Left lung (tissue), 10 donors: ENCODE data around the gene KRTAP20-4. TPM values are rescaled to one million over a fixed set of nuclear protein-coding genes. Genes with fewer than 3 reads are reported as not detected.

Experiments used
- ATAC-seq: fragments of 200-7000 bp; cut with Tn5 transposase; one replicate; pipeline ENCODE4 v1.9.1; 2020; ENCODE audit warnings: moderate library complexity
- DNase-seq, 4 donors: peaks; one replicate each; pipeline ENCODE4 v3.0.0-alpha.2; 2013 to 2020
- H3K27ac ChIP-seq, 2 donors: fragments of 200-600 bp; sonication (generic) in 1 of 2; one replicate each; pipeline versions ENCODE4 v1.5.0 to v1.8.0; 2020 to 2021
- H3K27me3 ChIP-seq, 2 donors: fragments of 200-600 bp; sonication (generic) in 1 of 2; one replicate each; pipeline versions ENCODE4 v1.5.0 to v1.8.0; 2020 to 2021
- H3K36me3 ChIP-seq, 2 donors: fragments of 200-600 bp; sonication (generic) in 1 of 2; one replicate each; pipeline versions ENCODE4 v1.5.0 to v1.8.0; 2020 to 2021
- H3K4me1 ChIP-seq, 2 donors: fragments of 200-600 bp; one replicate each; pipeline ENCODE4 v1.8.0; 2021
- H3K4me3 ChIP-seq, 2 donors: fragments of 200-600 bp; sonication (generic) in 1 of 2; one replicate each; pipeline versions ENCODE4 v1.5.0 to v1.8.0; 2020 to 2021; ENCODE audit warnings: mild to moderate bottlenecking in 1 of 2
- H3K9me3 ChIP-seq, 2 donors: fragments of 200-600 bp; sonication (generic) in 1 of 2; one replicate each; pipeline versions ENCODE4 v1.5.0 to v1.8.0; 2020 to 2021
- intact Hi-C, 2 donors: fragments of 100-400 bp; cut with DNase I; formaldehyde crosslinking; loops; one replicate each; pipeline versions ENCODE4 v1.11.2 to v1.14.2; 2022
- polyA plus RNA-seq, 6 donors: library from polyadenylated mRNA; unstranded; fragments of 120-200 nt; gene quantifications; one replicate each; pipeline ENCODE4 v1.2.1, GENCODE V29; 2013; ENCODE audit not compliant: insufficient read length in 6 of 6
- total RNA-seq, 2 donors: library from RNA; stranded (reverse); fragmentation: NEBNext Ultra II Directional; extraction: Animal tissue kit (Norgen Biotek cat#: 25700); gene quantifications; one replicate each; pipeline ENCODE4 v1.2.1, GENCODE V29; 2021
- TF ChIP-seq, protein P1 (sequence below), 2 donors: fragments of 200-600 bp; sonication (generic) in 1 of 2; IDR thresholded peaks; one replicate each; pipeline versions ENCODE4 v1.5.0 to v1.8.0; 2021; ENCODE audit warnings: antibody characterized with exemption in 2 of 2
- donor health status: DM: no; HTN: yes; CAD: no.
- donor health status: DM: no; HTN: no; CAD: no.

The KRTAP20-4 gene
- total and polyA plus RNA-seq, 8 donors: not detected

DNA sequence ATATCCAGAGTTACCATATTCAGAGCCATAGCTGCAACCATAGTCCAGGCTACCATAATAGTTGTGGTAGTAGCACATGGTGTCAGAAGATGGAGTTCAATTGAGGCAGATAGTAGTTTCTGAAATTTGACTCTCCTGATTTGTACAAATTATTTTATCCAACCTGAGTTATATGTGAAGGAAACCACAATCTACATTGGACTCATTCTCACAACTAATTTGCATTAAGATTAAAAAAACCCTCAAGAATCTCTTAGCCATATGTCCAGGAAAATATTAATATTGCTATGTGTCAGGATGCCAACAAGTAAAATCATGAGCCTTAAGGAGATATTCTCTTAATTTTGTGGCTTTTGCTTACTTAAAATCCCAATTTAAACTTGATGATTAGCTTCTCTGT is 30.1 kb upstream of the KRTAP20-4 start, which contains the start of gene KRTAP22-2:
KRTAP22-2 (minus strand) TSS at position 101 of the 400 bp plus-strand sequence.
- no peak within 1 kb of the TSS for H3K27ac ChIP-seq
- no peaks in the 10 kb centered on the region for H3K4me1 ChIP-seq
- H3K9me3 ChIP-seq: no peaks in the 10 kb centered on the region
- TF ChIP-seq, protein P1, sequence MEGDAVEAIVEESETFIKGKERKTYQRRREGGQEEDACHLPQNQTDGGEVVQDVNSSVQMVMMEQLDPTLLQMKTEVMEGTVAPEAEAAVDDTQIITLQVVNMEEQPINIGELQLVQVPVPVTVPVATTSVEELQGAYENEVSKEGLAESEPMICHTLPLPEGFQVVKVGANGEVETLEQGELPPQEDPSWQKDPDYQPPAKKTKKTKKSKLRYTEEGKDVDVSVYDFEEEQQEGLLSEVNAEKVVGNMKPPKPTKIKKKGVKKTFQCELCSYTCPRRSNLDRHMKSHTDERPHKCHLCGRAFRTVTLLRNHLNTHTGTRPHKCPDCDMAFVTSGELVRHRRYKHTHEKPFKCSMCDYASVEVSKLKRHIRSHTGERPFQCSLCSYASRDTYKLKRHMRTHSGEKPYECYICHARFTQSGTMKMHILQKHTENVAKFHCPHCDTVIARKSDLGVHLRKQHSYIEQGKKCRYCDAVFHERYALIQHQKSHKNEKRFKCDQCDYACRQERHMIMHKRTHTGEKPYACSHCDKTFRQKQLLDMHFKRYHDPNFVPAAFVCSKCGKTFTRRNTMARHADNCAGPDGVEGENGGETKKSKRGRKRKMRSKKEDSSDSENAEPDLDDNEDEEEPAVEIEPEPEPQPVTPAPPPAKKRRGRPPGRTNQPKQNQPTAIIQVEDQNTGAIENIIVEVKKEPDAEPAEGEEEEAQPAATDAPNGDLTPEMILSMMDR (IDR thresholded peaks at IDR 0.05): no peak
- intact Hi-C loops: no loop called here
- H3K36me3 ChIP-seq: no peaks in the 10 kb centered on the region
- DNase-seq: no peak
- no peak for ATAC-seq
- no peaks in the 10 kb centered on the region for H3K27me3 ChIP-seq
- H3K4me3 ChIP-seq: no peak within 1 kb of the TSS

DNA sequence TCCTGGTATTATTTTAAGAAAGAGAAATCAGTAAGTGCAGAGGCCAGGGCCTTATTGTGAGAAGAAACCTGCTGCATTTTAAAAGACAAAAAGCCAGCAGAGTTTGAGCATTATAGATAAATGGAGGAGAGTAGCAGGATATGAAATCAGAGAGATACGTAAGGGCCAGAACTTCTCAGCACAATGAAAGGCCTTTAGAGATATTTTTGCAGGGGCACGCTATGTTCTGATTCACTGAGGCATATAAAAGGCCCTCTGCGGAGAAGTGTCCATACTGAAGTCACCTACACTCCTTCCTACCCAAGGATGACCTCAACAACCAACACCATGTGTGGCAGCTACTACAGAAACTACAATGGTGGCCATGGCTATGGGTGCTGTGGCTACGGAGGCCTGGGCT is 28.3 kb upstream of the KRTAP20-4 start, which contains the start of gene KRTAP6-3:
KRTAP6-3 (plus strand) TSS at position 301 of the 400 bp plus-strand sequence; CDS start at position 307, 6 bp downstream.
- ATAC-seq: no peak
- H3K4me3 ChIP-seq: no peak within 1 kb of the TSS
- H3K27ac ChIP-seq: no peak within 1 kb of the TSS
- H3K36me3 ChIP-seq: no peaks in the 10 kb centered on the region
- intact Hi-C loops: no loop called here
- DNase-seq: no peak
- H3K9me3 ChIP-seq: no peaks in the 10 kb centered on the region
- H3K4me1 ChIP-seq: no peaks in the 10 kb centered on the region
- H3K27me3 ChIP-seq: no peaks in the 10 kb centered on the region
- TF ChIP-seq, protein P1 (IDR thresholded peaks at IDR 0.05): no peak

DNA sequence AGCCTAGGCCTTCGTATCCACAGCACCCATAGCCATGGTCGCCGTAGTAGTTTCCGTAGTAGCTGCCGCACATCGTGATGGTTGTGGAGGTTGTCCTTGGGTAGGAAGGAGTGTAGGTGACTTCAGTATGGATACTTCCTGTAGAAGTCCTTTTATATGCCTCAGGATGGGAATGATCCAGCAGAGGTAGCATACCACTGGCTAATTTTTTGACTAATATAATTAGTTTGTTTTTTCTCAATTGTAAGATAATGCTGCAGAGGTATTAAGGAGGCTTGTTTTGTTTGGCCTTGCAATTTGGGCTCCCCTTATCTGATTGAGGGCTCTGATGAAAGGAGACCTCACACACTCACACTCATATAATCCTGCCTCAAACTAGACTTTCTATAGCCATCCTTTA is 21.6 kb upstream of the KRTAP20-4 start, which contains the start of gene KRTAP6-2:
KRTAP6-2 (minus strand) TSS at position 101 of the 400 bp plus-strand sequence; CDS start at position 73, 28 bp downstream.
- intact Hi-C loops: no loop called here
- TF ChIP-seq, protein P1 (IDR thresholded peaks at IDR 0.05): no peak
- H3K4me1 ChIP-seq: no peaks in the 10 kb centered on the region

DNA sequence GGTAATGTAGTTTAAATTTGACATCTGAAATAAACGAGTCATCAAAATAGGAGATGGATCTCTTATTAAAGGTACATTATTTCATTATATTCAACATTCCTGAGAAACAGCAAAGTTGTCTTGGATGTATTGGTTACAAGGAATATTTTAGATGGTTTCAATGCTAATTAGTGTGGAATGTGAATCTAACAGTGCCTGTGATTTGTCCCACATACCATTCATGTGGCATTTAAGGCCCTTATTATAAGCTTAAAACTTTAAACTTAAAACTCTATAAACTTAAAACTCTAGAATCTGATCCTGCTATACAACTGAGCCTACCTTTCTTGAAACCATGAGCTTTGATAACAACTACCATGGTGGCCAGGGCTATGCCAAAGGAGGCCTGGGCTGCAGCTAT is 19.6 kb upstream of the KRTAP20-4 start, which contains the start of gene KRTAP22-1:
KRTAP22-1 (plus strand) TSS at position 301 of the 400 bp plus-strand sequence.
- H3K4me1 ChIP-seq: no peaks in the 10 kb centered on the region

More for the DNA sequence above, 21.6 kb upstream of the KRTAP20-4 start, which contains the start of gene KRTAP6-2:
- ATAC-seq (no peak), DNase-seq (no peak)
- no peak within 1 kb of the TSS for H3K4me3 ChIP-seq
- H3K27ac ChIP-seq: no peak within 1 kb of the TSS
- H3K36me3 ChIP-seq: no peaks in the 10 kb centered on the region
- H3K9me3 ChIP-seq: no peaks in the 10 kb centered on the region
- no peaks in the 10 kb centered on the region for H3K27me3 ChIP-seq

DNA sequence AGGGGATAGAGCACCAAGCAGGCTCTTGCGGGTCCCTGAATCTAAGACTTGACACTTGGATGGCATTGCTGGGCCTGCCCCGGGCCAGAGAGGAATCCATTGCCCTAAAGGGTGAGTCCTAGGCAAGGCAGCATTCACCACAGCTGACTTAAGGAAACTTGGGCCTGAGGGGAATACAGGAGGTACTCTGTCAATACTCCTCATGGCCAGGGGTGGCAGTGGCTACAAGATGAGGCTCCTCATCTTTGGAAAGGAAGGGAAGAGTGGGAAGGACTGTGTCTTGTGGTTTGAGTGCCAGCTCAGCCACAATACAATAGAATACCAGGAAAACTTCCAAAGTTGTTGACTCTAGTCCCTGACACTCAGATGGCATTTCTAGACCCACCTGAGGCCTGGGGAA is 14.5 kb upstream of the KRTAP20-4 start:
- TF ChIP-seq, protein P1 (IDR thresholded peaks at IDR 0.05): no peak
- ATAC-seq: no peak
- H3K4me1 ChIP-seq: no peaks in the 10 kb centered on the region
- intact Hi-C loops: no loop called here
- no peak overlapping the region for H3K27ac ChIP-seq
- no peaks in the 10 kb centered on the region for H3K36me3 ChIP-seq
- no peak overlapping the region for H3K4me3 ChIP-seq
- no peaks in the 10 kb centered on the region for H3K27me3 ChIP-seq
- no peak for DNase-seq
- H3K9me3 ChIP-seq: peaks cover 0 to 6% of the 10 kb centered on the region in 2 donors

More for the DNA sequence above, 19.6 kb upstream of the KRTAP20-4 start, which contains the start of gene KRTAP22-1:
- DNase-seq (no peak), ATAC-seq (no peak)
- TF ChIP-seq, protein P1 (IDR thresholded peaks at IDR 0.05): no peak
- intact Hi-C loops: no loop called here
- Histone ChIP-seq H3K9me3 (peaks cover 0 to 4% of the 10 kb centered on the region in 2 donors), H3K27me3 (no peaks in the 10 kb centered on the region), H3K4me3 (no peak within 1 kb of the TSS), H3K27ac (no peak within 1 kb of the TSS), H3K36me3 (no peaks in the 10 kb centered on the region)
